ENCODE measurements around the gene CCNQ.

DNA sequence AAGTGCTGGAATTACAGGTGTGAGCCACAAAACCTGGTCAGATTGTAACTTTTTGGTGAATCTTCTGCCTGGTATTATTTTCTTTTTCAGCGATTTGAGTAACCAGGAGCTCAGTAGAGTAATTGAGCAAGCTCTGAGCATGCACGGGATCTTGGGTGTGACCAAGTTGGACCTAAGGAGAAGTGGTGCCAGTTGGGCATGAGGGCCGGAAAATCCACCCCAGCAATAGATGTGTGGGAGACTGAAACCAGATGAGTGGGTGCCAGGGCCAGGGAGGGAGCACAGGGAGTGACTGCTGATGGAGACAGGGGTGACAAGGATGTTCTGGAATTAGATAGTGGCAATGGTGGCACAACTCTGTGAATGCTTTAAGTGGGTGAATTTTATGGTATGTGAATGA lies 3.7 kb upstream of the CCNQ start:
- TF ChIP-seq, protein P1, sequence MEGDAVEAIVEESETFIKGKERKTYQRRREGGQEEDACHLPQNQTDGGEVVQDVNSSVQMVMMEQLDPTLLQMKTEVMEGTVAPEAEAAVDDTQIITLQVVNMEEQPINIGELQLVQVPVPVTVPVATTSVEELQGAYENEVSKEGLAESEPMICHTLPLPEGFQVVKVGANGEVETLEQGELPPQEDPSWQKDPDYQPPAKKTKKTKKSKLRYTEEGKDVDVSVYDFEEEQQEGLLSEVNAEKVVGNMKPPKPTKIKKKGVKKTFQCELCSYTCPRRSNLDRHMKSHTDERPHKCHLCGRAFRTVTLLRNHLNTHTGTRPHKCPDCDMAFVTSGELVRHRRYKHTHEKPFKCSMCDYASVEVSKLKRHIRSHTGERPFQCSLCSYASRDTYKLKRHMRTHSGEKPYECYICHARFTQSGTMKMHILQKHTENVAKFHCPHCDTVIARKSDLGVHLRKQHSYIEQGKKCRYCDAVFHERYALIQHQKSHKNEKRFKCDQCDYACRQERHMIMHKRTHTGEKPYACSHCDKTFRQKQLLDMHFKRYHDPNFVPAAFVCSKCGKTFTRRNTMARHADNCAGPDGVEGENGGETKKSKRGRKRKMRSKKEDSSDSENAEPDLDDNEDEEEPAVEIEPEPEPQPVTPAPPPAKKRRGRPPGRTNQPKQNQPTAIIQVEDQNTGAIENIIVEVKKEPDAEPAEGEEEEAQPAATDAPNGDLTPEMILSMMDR (IDR thresholded peaks at IDR 0.05; ENCODE audit: low read depth, low read length) = no peak
- TF ChIP-seq POLR2A (IDR thresholded peaks at IDR 0.05; ENCODE audit: extremely low read depth, insufficient read length) = no peak

Data from NB4 (cell line).